ENCODE data around the gene CDK9. TPM values are rescaled to one million over a fixed set of nuclear protein-coding genes. Genes with fewer than 3 reads are reported as not detected.

Gene CDK9
- total and polyA plus RNA-seq, 7 donors, result 26.5 to 46.1 (median 39.3) TPM

GRCh38 chr9:127773272-127773671 lies 12.6 kb upstream of the CDK9 start:
- DNase-seq, result no peak
- H3K27me3 ChIP-seq (ENCODE audit: insufficient read depth in 3 of 3, low read length in 2 of 3), result no peaks in the 10 kb centered on the region
- peaks cover 6% of the 10 kb centered on the region for H3K4me1 ChIP-seq
- no peak for ATAC-seq
- H3K9me3 ChIP-seq, result no peaks in the 10 kb centered on the region
- H3K27ac ChIP-seq, result no peak overlapping the region
- H3K36me3 ChIP-seq (ENCODE audit: insufficient read depth in 1 of 2, low read depth in 1 of 2), result no peaks in the 10 kb centered on the region
- intact Hi-C loops (cut with DNase I), result no loop called here
- 85 to 87% (median 86%) methylated on average over 3 of the region's 3 CpGs for WGBS, 3 donors
- no peak for TF ChIP-seq CTCF (IDR thresholded peaks at IDR 0.05)
- H3K4me3 ChIP-seq, result no peak overlapping the region

DNA sequence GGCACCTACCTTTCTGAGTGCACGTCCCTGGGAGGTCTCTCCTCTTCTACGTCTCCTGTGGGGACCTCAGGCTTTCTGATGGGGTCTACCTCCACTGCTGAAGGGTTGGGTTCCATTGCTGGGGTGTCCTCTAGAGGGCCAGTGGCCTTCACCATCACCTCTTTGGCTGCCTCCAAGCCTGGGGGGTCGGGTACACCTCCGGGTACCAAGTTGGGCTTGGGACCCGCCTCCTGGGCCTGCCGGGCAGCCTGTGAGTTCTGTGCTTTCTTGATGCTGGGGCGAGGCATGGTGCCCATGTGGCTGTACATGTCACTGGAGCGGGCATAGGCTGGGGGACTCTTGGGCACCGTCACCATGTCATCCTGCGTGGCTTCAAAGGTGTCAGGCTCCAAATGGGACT lies 11.9 kb upstream of the CDK9 start:
- Histone ChIP-seq H3K36me3 (ENCODE audit: insufficient read depth in 1 of 2, low read depth in 1 of 2) (no peaks in the 10 kb centered on the region), H3K27ac (no peak overlapping the region), H3K4me3 (no peak overlapping the region), H3K4me1 (peaks cover 6% of the 10 kb centered on the region), H3K27me3 (ENCODE audit: insufficient read depth in 3 of 3, low read length in 2 of 3) (no peaks in the 10 kb centered on the region), H3K9me3 (no peaks in the 10 kb centered on the region)
- no peak for TF ChIP-seq CTCF (IDR thresholded peaks at IDR 0.05)
- 81 to 90% (median 88%) methylated on average over 10 of the region's 10 CpGs for WGBS, 3 donors
- intact Hi-C loops (cut with DNase I), result no loop called here
- no peak for ATAC-seq
- DNase-seq, result no peak

DNA sequence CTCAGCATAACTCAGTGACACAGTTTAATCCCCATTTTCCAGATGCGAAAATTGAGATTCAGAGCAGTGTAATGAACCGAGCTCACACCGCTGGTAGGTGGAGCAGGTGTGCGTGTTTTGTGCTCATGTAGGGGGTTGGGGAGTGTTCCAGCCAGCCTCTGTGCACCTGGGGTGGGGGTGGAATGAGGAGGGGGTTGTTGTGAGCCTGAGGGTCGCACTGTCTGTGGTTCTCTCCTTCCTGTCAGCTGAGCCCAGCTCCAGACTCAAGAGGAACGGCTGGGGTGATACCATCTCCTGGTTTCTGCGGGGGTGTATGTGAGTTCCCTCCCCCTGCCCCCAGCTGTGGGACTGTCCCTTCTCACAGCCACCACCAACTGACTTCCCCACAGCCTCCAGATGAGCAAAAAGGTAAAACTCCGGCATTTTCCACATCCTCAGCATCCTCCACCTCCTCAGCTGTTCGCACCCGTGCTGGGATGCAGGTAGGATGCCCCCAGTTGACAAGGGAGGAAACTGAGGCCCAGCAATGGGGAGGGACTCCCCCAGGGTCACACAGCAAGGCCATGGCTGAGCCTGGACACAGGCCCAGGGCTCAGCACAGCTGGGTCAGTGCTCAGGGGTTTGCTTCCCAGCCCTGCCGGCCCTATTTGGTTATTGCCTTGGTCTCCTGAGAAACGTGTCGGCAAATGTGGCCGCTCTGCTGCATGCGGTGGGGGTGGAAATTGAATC lies 9.5 kb upstream of the CDK9 start:
- Histone ChIP-seq H3K27ac (no peak overlapping the region), H3K4me3 (peak overlapping the region; percentile 38), H3K36me3 (ENCODE audit: insufficient read depth in 1 of 2, low read depth in 1 of 2) (no peaks in the 10 kb centered on the region), H3K9me3 (no peaks in the 10 kb centered on the region), H3K27me3 (ENCODE audit: insufficient read depth in 3 of 3, low read length in 2 of 3) (no peaks in the 10 kb centered on the region), H3K4me1 (no peaks in the 10 kb centered on the region)
- 60 to 63% (median 60%) methylated on average over 14 to 15 of the region's 15 CpGs for WGBS, 3 donors
- DNase-seq, result peak in 1 of 2 donors; percentile 70
- TF ChIP-seq CTCF (IDR thresholded peaks at IDR 0.05), result no peak
- intact Hi-C loops (cut with DNase I), result no loop called here
- ATAC-seq, result no peak

DNA sequence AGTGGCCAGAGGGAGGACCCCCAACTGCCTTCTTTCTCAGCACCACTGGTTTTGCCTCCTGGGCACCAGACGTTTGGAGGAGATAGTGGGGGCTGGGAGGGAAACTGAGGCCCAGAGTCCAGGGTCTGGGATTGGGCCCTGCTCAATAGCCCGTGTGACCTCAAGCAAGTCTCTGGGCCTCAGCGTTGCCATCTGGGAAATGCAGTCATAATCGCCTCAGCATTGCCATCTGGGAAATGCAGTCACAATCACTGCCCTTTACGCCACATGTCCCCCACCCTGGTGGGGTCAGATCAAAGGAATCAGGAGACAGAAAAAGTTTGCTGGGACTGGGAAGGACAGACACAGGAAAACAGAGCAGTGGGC lies 8.9 kb upstream of the CDK9 start:
- Histone ChIP-seq H3K27ac (no peak overlapping the region), H3K36me3 (ENCODE audit: insufficient read depth in 1 of 2, low read depth in 1 of 2) (no peaks in the 10 kb centered on the region), H3K27me3 (ENCODE audit: insufficient read depth in 3 of 3, low read length in 2 of 3) (no peaks in the 10 kb centered on the region), H3K9me3 (no peaks in the 10 kb centered on the region), H3K4me1 (no peaks in the 10 kb centered on the region), H3K4me3 (peak overlapping the region; percentile 38)
- WGBS, 3 donors, result 69 to 78% (median 76%) methylated on average over 5 of the region's 5 CpGs
- no peak for TF ChIP-seq CTCF (IDR thresholded peaks at IDR 0.05)
- DNase-seq, result no peak
- ATAC-seq, result no peak
- intact Hi-C loops (cut with DNase I), result no loop called here

Data from psoas muscle (tissue), 8 donors.